T-helper 22 cell (primary cell): Measurements from ENCODE around the gene PSMB9.

Source experiments
- DNase-seq: peaks from one replicate; pipeline ENCODE4 v3.0.0-alpha.2; 2020; ENCODE audit warnings: low read depth

PSMB9 gene

GRCh38 chr6:32840604-32841246, 13.3 kb upstream of the PSMB9 start:
- DNase-seq = no peak

DNA sequence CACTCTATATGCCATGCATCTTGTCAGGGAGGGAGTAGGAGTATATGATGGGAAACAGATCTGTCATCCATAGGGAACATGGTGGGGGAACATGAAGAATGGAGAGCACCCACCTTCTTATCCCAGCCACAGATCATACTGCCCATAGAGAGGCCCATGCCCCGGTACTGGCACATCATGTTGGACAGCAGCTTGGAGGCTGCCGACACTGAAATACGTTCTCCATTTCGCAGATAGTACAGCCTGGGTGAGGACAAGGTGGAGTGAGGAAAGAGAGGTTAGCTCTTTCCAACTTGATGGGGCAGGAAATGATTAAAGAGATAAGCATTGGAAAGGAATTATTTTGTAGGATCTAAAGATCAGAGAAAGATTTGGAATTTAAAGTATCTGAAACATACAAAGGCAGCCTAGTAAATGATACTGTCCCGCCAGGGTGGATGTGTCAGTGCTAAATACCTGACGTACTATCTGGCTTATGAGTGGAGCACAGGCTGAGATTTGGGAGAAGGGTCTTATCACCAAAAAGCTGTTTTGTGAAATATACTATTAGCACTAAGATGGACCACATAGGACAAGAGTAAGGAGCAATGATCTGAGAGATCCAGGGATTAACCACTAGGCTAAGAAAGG, 11.9 kb upstream of the PSMB9 start:
- no peak for DNase-seq

DNA sequence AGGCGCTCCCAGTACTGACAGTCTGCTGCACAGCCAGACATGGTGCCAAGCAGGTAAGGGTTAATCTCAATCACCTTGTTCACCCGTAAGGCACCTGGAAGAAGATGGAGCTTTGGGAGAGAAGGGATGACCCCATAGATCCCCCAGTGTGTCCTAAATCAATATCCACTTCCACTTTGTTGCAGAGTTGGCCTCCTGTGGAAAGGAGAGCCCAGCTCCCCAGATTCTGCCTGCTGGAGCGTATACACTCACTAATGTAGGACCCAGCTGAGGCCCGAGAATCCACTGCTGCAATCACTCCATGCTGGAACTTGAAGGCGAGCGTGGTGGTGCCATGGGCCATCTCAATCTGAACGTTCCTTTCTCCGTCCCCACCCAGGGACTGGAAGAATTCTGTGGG, 11.3 kb upstream of the PSMB9 start:
- no peak for DNase-seq

DNA sequence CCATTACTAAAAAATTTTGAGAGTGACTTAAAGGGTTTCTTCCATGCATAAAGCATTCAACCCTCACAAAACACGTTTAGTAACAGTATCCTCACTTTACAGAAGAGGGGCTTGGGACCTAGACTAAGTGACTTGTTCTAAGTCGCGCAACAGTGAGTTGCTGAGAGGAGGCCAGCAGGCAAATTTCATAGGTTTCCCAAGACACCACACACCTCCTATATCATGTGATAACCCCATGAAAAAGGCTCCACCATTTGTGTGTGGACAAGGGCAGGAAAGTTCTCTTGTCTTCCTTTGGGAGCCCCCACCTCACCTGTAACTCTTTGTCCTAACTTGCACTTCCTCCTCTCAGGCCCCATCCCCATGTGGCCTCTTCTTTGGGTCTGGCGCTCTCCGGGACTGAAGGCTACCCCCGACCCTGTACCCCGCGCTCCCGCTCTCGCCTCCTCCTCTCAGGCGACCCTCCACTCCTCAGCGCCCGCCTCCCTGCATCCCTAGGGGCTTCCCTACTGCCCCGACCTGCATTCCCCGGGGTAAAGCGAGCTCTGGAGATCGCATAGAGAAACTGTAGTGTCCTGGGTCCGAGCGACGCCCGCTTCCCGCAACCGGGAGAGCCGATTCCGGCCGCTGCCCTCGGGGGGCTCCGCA, 10.5 kb upstream of the PSMB9 start:
- no peak for DNase-seq

- peak; percentile 97 for DNase-seq
Measured at GRCh38 chr6:32843979-32844838, 9.8 kb upstream of the PSMB9 start, which contains the start of gene PSMB8. PSMB8 (minus strand) TSS chr6:32844047; CDS start chr6:32843996, 51 bp downstream.

DNA sequence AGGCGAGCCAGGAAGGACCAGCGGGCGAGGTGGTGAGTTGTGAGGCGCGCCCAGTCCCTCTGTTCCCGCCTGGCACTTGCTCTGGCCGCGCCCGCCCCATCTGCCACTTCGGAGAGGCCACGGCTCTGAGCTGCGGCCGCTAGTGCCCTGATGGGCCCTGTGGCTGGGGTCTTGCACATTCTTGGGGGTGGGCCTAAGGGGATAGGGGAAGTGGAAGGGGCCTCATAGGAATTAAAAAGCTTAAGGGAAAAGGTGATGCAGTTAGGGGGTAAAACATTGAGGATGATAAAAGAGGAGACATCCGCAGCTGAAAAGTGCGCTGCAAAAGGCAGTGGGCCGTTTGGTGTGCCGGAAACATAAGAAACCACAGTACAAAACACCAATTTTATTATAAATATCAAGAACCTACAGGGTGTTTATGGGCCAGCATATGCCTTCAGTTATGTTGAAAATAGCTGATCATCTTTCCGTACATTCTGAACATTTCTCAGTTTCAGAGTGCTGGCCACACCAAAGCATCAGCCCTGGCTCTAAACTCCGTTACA, 9.1 kb upstream of the PSMB9 start:
- no peak for DNase-seq

DNA sequence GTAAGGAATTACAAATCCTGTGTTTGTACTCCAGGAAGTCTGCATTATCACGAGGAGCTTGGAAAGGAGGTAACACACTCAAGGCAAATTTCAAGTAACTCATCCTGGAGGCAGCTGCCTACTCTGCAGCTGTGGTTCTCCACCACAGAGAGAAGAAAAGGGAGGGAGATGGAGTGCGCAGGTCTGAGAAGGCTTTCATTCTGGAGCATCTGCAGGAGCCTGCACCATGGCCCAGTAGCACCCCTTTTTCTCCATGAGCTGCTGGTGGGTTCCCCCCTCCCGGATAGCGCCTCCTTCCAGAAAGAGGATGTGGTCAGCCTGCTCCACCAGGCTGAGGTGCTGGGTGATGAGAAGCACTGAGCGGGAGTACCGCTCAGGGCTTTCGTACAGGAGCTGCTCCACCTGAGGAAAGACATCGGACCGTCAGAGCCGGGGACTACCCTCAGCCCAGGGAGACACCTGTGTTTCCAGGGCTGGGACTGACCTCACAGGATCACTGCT, 8.6 kb upstream of the PSMB9 start:
- peak; percentile 25 for DNase-seq

DNA sequence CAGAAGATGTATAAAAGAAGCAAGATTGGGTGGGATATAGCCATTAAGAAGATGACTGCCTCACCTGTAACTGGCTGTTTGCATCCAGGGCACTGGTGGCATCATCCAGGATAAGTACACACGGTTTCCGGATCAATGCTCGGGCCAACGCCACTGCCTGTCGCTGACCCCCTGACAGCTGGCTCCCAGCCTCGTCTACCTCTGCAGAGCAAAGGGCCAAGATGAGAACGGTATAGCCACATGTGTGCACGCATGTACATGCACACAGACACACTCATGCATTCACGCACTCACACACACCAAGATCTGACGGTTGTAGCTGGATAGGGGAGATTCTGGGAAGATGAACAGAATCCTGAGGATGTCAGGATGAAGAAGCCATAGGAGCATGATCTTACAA, 7.0 kb upstream of the PSMB9 start:
- DNase-seq = no peak

GRCh38 chr6:32847795-32848194, 6.2 kb upstream of the PSMB9 start:
- no peak for DNase-seq

DNA sequence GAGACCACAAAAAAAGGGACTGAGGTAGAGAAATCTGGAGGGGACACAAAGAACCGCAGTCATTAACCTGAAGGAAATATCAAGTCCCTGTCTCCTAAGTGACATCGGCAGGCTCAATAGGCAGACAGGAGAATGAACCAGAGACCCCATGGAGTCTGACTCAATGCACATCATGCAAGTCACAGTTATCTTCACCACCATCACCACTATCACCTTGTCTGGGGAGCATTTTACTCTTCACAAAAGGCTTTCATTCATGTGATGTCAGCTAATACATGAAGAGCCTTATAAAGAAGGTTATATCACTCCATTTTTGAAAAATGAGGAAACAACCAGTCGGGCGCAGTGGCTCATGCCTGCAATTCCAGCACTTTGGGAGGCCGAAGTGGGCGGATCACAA, 4.9 kb upstream of the PSMB9 start:
- DNase-seq = no peak

GRCh38 chr6:32851025-32851424, 3.0 kb upstream of the PSMB9 start:
- no peak for DNase-seq

- DNase-seq = no peak
Measured at GRCh38 chr6:32852018-32852843, 1.8 kb upstream of the PSMB9 start.

DNA sequence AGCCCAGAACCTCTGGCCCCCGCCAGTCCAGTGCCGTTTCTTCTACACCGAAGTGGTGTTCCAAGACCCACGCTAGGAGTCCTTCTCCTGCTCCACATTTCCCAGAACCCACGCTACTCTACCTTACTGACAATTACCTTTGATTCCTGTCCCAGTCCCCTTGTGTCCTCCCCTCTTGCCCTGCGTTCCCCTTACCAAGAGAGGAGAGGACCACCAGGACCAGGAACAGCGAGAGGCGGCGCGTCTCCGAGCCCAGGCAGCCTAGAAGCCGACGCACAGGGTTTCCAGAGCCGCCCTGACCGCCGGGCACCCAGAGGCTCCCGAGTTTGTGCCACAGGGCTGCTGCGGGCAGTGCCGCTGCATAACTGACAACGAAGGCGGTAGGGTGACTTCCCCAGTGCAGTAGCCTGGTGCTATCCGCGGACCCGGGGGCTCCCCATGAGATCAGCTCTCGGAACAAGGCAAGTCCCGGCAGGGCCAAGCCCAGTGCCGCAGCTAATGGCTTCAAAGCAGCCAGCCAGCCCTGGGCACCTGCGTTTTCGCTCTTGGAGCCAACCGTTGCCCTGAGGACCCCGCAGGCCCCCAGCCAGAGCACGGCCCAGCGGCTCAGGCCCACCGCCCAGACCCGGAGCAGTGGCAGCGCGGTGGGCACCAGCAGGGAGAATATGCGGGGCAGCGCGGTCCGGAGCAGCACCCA, 1.0 kb upstream of the PSMB9 start:
- peak; percentile 55 for DNase-seq

GRCh38 chr6:32854376-32855178, 585 bp downstream of the PSMB9 start:
- DNase-seq = peak; percentile 31

DNA sequence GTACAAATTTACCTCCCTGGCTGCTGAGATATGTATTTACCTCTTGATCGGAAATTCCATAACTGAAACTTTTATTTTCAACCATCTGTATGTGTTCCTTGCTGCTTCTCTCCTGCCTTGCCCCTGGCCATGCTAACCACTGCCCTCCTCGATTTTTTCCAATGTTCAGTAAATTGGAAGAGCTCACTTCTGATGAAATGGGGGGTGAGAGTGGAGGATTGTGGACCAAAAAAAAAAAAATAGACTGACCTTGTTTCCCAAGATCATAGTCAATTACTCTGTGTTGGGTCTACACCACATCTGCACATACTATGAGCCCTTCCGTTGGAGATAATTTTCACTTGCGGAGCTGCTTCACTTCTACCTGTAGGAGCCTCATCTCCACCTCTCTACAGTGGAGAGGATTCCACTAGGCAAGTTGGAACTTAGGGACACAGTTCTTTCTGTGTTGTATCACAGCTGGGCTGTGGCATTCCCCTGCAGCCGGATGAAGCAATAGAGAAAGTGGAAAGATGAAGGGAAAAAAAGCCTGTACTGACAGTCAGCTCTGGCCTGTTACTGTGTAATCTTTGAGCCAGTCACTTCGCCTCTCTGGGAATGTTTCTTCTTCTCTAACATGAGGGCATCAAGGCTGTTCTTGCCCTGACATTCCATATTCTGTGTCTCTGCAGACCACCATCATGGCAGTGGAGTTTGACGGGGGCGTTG, 1.6 kb downstream of the PSMB9 start:
- no peak for DNase-seq

DNA sequence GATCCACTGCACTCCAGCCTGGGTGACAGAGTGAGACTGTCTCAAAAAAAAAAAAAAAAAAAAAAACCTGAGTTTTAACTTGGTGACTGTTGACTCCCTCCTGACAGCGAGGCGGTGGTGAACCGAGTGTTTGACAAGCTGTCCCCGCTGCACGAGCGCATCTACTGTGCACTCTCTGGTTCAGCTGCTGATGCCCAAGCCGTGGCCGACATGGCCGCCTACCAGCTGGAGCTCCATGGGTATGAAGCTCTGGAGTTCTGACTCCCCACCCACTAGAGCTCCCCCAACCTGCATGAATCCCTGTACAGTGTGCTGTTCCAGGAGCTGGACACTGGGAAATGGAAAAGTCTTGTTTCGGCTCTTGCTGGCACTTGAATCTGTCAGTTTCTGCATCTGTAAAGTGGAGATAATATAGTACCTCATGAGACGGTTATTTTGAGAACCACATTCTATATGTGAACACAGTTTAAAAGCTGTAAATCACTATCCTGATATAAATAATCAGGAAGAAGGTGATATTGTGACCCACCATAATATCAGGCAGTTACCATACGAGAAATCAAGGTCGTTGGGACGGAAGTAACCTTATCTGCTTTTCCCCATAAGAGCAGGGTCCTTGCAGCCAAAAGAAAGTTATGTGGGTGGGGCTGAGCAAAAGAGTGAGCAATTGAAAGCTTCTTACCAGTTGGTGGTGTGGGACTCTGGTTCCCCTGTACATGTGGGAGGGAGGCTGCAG, 3.3 kb downstream of the PSMB9 start:
- DNase-seq = no peak

DNA sequence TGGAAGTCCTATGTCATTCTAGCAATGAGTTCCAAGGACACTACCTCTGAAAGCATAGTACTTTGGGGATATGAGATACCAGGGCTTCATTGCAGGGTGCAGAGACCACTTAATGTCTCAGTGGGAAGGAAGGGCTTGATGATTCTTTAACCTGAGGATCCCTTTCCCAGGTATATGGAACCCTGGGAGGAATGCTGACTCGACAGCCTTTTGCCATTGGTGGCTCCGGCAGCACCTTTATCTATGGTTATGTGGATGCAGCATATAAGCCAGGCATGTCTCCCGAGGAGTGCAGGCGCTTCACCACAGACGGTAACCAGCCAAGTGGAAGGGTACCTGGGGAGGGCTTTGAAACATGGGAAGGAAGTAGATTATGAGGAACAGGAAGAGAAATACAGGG, 4.2 kb downstream of the PSMB9 start:
- DNase-seq = no peak

GRCh38 chr6:32860674-32861073, 6.7 kb downstream of the PSMB9 start:
- DNase-seq = no peak
